Erythroblast (primary cell): ENCODE measurements around the gene SMIM29.

Experiments
- DNase-seq, 2 experiments: peaks; one replicate each; lab custom pipeline; 2025; lab: John Stamatoyannopoulos, UW
- GATA1 ChIP-seq: IDR thresholded peaks from 2 replicates; pipeline ENCODE4 v1.6.1; 2011; ENCODE audit warnings: low read depth, mild to moderate bottlenecking, control low read depth, low read length, moderate library complexity
- POLR2A ChIP-seq: IDR thresholded peaks from 2 replicates; pipeline ENCODE4 v1.6.1; 2011; ENCODE audit warnings: mild to moderate bottlenecking, low read length

Gene SMIM29

DNA sequence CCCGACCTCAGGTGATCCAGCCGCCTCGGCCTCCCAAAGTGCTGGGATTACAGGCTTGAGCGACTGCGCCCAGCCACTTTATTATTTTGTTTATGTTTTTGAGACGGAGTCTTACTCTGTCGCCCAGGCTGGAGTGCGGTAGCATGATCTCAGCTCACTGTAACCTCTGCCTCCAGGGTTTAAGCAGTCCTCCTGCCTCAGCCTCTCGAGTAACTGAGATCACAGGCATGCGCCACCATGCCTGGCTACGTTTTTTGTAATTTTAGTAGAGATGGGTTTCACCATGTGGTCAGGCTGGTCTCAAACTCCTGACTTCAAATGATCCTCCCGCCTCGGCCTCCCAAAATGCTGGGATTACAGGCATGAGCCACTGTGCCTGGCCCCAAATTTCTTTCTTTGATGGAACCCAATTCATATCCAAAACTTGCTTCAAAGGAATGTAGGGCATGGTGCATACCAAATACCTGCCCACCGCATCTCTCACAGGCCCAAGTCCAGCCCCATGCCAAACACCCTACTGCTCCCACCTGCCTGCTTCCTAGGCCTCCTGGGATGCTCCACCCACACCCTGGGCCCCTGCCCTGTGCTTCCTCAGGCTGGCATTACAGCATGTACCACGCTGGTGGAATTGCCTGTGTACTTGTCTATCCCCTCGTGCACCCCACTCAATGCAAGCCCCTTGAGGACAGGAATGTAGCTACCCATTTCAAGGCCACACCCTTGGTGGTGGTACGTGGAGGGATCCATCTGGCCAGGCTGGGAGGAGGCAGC is 17.1 kb downstream of the SMIM29 start:
- TF ChIP-seq POLR2A, result no peak
- TF ChIP-seq GATA1, result no peak
- no peak for DNase-seq

DNA sequence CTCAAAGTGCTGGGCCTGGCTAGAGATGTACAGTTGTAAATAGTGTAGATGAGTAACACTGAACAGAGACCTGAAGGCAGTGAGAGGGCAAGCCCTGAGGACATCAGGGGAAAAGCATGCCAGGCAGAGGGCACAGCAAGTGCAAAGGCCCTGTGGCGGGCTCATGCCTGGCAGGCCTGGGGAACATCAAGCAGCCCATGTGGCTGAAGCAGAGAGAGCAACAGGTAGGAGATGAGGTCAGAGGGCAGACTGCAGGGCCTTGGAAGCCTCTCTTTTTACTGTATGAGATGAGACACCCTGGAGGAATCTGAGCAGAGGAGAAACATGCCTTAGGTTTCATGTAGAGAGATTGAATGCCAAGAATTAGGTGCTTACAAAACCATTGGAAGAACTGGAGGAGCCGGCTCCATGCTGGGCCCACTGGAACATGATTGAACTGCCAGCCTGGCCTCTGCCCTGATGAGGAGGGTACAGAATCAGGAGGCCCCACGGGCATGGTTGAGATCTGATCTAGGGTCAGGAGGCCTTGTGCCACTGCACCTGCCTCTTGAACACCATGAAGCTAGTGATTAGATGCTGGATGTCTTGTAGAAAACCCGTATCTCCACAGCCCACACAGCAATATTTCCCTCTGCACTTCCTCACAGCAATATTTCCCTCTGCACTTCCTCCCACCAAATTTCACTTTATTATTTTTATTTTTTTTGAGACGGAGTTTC is 18.0 kb downstream of the SMIM29 start:
- no peak for TF ChIP-seq POLR2A
- TF ChIP-seq GATA1, result no peak
- DNase-seq, result peak in 1 of 2 experiments; percentile 45

DNA sequence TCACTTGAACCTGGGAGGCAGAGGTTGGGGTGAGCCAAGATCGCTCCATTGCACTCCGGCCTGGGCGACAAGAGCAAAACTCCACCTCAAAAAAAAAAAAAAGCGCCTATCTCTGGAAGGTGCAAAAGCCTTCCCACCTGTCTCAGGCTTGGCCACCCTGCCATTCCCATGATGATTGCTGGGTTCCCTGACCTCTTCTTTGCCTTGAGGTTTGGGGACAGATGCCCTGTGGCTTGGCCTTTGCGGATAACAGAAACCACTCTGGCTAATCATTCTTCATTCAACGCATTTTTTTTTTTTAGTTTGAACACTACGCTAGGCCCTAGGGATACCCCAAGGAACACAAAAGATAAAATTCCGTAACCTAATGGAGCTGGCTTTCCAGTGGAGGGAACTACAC is 18.9 kb downstream of the SMIM29 start:
- DNase-seq, result no peak
- no peak for TF ChIP-seq GATA1
- no peak for TF ChIP-seq POLR2A

DNA sequence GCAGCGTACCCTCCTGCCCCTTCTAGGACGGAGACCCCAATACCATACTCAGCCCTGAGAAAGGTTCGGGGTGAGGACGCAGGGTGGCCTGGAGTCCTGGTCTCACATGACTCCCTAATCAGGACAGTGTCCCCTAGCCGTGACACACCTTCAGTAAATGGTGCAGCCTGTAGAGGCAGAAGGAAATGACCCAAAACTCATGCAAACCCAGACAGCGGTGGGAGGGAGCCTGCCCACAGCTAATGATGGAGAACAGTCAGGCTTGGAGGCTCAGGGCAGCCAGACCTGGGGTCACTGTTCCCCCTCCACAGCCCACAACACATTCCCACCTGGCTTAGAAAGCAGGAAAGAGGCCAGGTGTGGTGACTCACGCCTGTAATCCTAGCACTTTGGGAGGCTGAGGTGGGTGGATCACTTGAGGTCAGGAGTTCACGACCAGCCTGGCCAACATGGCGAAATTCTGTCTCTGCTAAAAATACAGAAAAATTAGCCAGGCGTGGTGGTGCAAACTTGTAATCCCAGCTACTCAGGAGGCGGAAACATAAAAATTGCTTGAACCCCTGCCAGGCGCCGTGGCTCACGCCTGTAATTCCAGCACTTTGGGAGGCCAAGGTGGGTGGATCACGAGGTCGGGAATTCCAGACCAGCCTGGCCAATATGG is 20.9 kb downstream of the SMIM29 start:
- TF ChIP-seq POLR2A (no peak), GATA1 (no peak)
- no peak for DNase-seq

DNA sequence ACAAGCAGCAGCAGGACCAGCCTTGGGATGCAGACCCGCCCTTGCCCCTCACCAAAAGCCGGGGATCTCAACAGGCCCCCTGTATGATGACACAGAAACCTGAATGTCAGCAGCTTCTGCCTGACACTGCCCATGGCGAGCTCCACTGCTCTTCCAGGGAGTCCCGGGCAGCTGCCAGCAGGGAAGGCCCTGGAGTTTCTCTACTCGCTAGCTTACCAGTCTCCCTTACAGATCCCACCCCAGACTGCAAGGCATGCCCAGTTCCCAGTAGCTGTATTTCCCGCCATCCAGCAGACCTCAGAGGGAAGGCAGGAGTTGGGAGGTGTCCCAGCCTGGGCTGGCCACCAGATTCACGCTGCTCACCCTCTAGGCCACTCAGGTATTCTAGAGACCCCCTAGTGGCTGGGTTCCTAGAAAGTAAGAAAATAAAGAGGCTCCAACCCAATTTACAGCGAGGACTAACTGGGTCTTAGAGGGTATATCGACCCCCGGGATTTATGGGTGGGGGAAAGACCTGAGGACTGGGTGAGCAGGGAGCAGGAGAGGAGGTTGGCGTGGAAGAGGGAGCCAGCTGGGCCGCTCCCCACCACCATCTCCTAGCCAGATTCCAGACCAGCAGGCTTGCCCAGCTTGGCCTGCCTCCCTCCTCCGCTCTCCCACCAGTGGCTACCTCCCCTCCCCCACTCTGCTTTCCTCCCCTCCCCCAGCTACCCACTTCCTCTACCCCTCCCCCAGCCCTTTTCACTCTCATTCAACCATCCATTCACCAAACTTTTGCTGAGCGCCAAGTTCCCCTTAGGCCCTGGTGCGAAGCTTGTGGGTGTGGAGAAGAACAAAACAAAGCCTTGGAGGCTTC is 21.8 kb downstream of the SMIM29 start:
- DNase-seq, result no peak
- TF ChIP-seq POLR2A (no peak), GATA1 (no peak)

DNA sequence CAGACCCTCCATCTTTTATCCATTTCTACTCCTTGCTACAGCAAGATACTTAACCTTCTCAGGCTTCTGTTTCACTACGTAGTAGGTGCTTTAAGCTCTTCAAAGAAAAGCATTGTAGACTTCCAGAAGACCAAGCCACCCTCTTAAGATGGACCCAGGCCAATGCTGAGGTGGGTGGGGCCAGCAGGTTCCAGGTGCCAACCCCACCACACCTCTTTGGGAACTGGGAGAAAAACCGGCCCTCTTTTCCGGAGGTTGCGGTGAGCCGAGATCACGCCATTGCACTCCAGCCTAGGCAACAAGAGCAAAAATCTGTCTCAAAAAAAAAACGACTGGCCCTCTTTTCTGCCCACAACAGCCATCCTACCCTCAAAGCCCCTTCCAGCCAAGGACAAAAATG is 22.7 kb downstream of the SMIM29 start:
- DNase-seq, result no peak
- TF ChIP-seq GATA1 (no peak), POLR2A (no peak)

DNA sequence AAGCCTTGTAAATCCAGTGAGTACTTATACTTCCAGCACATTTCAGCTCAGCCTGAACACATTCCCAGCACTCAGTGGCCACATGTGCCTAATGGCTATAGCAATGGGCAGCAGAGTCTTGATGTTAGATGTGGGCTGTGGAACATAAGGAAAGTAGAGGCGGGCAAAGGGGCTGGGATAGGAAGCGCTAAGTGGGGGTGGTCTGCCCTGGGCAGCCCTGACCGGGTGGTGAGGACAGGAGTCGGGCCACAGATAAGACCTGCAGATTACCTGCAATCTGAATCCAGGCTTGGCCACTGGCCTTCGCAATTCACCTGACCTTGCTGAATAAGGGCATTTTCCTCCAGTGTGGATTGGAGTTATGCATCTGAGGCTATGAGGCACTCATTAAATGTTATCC is 23.3 kb downstream of the SMIM29 start:
- no peak for DNase-seq
- no peak for TF ChIP-seq POLR2A
- no peak for TF ChIP-seq GATA1

DNA sequence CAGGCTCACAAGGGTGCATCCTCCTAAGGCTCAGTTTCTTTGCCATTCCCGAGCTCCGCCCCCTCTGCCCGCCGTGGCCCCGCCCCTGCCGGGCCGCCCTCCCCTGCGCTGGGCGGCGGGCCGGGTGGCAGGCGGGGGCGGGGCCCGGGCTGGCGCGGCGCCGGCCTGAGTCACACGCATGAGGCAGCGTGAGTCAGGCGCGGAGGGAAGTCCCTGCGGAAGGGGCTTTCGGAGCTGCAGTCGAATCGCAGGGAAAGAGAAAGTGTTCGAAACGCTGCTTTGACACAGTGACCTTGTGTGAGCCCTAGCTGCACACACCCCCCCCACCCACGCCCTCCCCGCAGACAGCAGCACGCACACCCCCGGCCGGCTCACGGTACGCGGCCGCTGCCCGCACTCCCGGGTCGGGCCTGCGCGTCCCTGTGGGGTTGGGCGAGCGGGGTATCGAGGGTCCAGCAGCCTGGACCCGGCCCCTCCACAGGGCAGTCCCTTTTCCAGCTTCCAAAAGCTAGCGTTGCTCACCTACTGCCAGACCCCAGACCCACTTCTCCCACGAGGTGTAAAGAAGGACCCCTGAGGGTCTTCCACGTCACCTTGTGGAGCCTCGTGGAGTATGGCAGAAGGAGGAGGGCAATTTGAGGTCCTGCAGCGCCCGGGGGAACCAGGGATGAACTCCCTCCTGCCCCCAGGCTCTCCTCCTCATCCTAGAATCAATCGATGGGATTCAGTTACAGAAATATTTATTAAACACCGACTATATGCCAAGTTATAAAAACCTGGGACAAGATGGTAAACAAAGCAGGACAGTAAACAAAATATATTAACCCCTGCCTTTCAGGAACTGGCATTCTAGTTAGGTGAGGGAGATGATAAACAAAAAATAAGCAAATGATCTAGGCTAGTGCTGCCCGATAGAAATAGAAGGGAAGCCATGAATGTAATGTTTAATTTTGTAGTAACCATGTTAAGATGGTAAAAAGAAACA is 24.6 kb downstream of the SMIM29 start:
- DNase-seq, result peak; percentile 96 to 98
- TF ChIP-seq POLR2A, result peak; percentile 66
- no peak for TF ChIP-seq GATA1

DNA sequence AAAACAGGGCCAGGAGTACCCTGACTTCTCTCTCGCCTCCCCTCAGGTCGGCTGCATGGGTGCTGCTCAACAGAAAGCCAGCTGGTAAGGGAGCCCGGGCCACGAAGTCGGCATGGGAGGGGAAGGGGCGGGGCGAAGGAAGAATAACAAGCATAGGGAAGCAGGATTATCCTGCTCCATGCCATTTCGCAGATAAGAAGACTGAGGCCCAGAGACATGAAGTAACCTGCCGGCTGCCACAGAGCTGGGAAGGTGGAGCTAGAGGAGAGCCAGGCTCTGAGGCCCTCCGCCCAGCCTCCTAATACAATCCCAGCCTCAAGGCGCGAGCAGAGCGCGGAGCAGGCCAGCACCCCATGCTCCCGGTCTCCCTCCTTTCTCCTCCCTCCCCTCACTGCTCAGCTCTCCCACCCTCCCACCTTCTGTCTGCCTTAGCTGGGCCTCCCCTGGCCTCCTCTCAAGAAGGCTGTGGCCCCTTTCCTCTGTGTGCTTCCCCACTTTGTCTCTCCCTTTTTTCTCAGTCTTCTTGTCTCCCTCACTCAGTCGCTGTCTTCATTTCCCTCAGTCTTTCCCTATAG is 25.3 kb downstream of the SMIM29 start:
- no peak for DNase-seq
- TF ChIP-seq GATA1, result no peak
- no peak for TF ChIP-seq POLR2A

DNA sequence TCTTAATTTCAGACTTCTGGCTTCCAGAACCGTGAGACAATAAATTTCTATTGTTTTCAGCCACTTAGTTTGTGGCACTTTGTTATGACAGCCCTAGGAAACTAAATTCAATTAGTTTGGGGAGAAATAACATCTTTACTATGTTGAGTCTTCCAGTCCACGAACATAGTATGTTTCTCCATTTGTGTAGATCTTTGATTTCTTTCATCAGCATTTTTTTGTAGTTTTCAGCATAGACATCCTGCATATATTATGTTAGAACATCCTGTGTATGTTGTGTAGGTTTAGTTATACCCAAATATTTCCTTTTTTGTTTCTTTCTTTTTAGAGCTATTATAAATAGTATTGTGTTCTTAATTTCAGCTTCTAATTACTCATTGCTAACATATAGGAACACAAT is 30.1 kb downstream of the SMIM29 start:
- DNase-seq, result no peak
- TF ChIP-seq GATA1 (no peak), POLR2A (no peak)

DNA sequence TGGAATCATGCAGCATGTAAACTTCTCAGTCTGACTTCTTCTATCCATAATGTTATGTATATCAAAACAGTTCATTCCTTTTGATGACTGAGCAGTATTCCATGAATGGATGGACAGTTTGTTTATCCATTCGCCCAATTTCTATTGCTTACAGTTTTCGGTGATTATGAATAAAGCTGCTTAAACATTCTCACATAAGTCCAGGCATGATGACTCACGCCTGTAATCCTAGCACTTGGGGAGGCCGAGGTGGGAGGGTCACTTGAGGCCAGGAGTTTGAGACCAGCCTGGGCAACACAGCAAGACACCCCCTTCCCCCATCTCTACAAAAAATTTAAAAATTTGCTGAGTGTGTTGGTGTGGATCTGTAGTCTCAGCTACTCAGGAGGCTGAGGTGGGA is 35.0 kb downstream of the SMIM29 start:
- TF ChIP-seq GATA1 (no peak), POLR2A (no peak)
- no peak for DNase-seq
